ENCODE results near the gene RIN3. TPM values are rescaled to one million over a fixed set of nuclear protein-coding genes. Genes with fewer than 3 reads are reported as not detected.
A peak's percentile ranks its signal among the peaks of the same experiment; 100 is the strongest.

Gene RIN3
- total RNA-seq, 1 experiment from 2014 or later, result 1.5 TPM

DNA sequence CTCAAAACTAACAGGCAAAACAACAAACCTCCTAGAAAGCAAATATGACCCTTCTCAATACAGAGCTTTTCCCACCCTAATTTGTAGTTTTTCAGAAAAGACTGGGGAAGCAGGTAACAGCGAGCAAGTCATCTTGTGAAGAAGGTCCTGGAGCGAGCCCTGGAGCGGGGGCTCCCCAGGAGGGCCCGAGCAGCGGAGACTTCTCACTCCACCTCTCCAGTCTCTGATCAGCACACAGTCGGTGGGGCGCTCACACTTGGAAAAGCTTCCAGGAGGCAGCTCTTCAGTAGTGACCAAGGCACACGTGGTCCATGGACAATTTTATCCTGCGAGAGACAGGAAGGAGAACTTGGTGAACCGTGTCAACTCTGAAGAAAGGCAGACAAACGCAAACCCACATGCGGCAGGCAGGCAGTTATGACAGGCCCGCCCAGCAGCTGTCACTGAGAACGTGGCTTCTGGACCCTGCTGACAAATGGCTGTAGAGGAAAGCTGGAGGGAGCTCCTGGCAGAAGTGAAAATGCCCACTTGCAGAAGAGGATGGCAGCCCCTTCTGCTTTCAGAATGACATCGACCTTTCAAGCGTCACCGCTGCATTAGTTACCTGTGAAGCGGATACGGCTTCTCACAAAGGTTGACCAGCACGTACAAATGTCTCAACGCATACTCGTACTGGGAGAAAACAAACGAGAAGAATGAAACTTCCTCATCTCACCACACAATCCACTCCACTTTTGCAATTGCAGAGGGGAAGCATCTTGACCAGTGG is 190.6 kb downstream of the RIN3 start:
- no peak overlapping the region for H2BK120ac ChIP-seq (ENCODE audit: low read depth, low read length, poor library complexity, severe bottlenecking)
- H4K5ac ChIP-seq (ENCODE audit: insufficient read length, low read depth, low read length), result no peak overlapping the region
- no peak overlapping the region for H3K4ac ChIP-seq (ENCODE audit: low read depth, low read length)
- no peaks in the 10 kb centered on the region for H3K9me3 ChIP-seq (ENCODE audit: control insufficient read depth, low read depth, low read length)
- peaks cover 2% of the 10 kb centered on the region; the same call in 1 of the 2 replicates for H3K27me3 Mint-ChIP-seq (ENCODE audit: low read depth)
- H4K20me1 ChIP-seq (ENCODE audit: control insufficient read depth, insufficient read depth, insufficient read length), result no peaks in the 10 kb centered on the region
- no peaks in the 10 kb centered on the region for H3K4me1 ChIP-seq (ENCODE audit: insufficient read depth, low read length)
- no peak overlapping the region for H2BK5ac ChIP-seq (ENCODE audit: insufficient read length, low read length)
- WGBS (ENCODE audit: extremely low coverage, insufficient read length, low lambda C conversion rate), result no CpG with 5 or more reads among the region's 23 CpGs
- H3K79me1 ChIP-seq (ENCODE audit: insufficient read depth, low read depth, low read length, poor library complexity, severe bottlenecking), result no peaks in the 10 kb centered on the region
- no peak overlapping the region for H3T11ph ChIP-seq (ENCODE audit: low read length)
- H3K14ac ChIP-seq (ENCODE audit: insufficient read depth, low read length), result no peak overlapping the region
- peaks cover 2% of the 10 kb centered on the region in 2 experiments; a peak in 2 of 4 replicates for H3K4me1 Mint-ChIP-seq
- no peak overlapping the region for H3K56ac ChIP-seq (ENCODE audit: insufficient read length, low read depth, low read length)
- no peak overlapping the region for H2AFZ ChIP-seq (ENCODE audit: low read length)
- H3K23ac ChIP-seq (ENCODE audit: insufficient read length, low read depth, low read length), result no peak overlapping the region
- H3K4me3 Mint-ChIP-seq, result no peak overlapping the region
- H3K27me3 ChIP-seq (ENCODE audit: insufficient read depth, low read length), result no peaks in the 10 kb centered on the region
- H3K9ac ChIP-seq (ENCODE audit: extremely low read depth, insufficient read length, low read length), result no peak overlapping the region
- H2BK20ac ChIP-seq (ENCODE audit: low read depth, low read length, poor library complexity, severe bottlenecking), result no peak overlapping the region
- 0 out of 7 replicates have a peak overlapping the region, but pooled peaks of 1 of the 3 experiments have one; percentile 3 for H3K27ac Mint-ChIP-seq
- no peaks in the 10 kb centered on the region for H3K9me3 Mint-ChIP-seq
- H4K91ac ChIP-seq (ENCODE audit: insufficient read length, low read depth, low read length), result no peak overlapping the region
- TF ChIP-seq, protein P1, sequence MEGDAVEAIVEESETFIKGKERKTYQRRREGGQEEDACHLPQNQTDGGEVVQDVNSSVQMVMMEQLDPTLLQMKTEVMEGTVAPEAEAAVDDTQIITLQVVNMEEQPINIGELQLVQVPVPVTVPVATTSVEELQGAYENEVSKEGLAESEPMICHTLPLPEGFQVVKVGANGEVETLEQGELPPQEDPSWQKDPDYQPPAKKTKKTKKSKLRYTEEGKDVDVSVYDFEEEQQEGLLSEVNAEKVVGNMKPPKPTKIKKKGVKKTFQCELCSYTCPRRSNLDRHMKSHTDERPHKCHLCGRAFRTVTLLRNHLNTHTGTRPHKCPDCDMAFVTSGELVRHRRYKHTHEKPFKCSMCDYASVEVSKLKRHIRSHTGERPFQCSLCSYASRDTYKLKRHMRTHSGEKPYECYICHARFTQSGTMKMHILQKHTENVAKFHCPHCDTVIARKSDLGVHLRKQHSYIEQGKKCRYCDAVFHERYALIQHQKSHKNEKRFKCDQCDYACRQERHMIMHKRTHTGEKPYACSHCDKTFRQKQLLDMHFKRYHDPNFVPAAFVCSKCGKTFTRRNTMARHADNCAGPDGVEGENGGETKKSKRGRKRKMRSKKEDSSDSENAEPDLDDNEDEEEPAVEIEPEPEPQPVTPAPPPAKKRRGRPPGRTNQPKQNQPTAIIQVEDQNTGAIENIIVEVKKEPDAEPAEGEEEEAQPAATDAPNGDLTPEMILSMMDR (conservative IDR thresholded peaks at IDR 0.05), result no peak
- H4K8ac ChIP-seq (replicated peaks; ENCODE audit: insufficient read length, low read depth, low read length), result no peak overlapping the region
- H3K4me2 ChIP-seq (ENCODE audit: insufficient read depth, insufficient read length, low read length), result no peak overlapping the region
- H3K36me3 Mint-ChIP-seq (ENCODE audit: insufficient read depth in 1 of 3, low read depth in 3 of 3), result peaks cover 18 to 38% (median 33%) of the 10 kb centered on the region in 3 experiments
- no peak overlapping the region for H2AK5ac ChIP-seq (ENCODE audit: insufficient read length, low read length)
- DNase-seq, result no peak
- no peak overlapping the region for H3K27ac ChIP-seq (ENCODE audit: insufficient read length, low read depth, low read length)
- H3K18ac ChIP-seq (ENCODE audit: insufficient read length, low read depth, low read length), result no peak overlapping the region
- H3K79me2 ChIP-seq (ENCODE audit: insufficient read depth, low read length), result no peaks in the 10 kb centered on the region
- H2BK15ac ChIP-seq (ENCODE audit: low read depth, low read length), result no peak overlapping the region
- no peak overlapping the region for H2BK12ac ChIP-seq (ENCODE audit: insufficient read length, low read depth, low read length)
- no peaks in the 10 kb centered on the region for H3K23me2 ChIP-seq (ENCODE audit: insufficient read length, low read depth, low read length, poor library complexity, severe bottlenecking)
